ENCODE measurements around the gene TMEM51. TPM values are rescaled to one million over a fixed set of nuclear protein-coding genes. Genes with fewer than 3 reads are reported as not detected.
A peak's percentile ranks its signal among the peaks of the same experiment; 100 is the strongest.

Gene TMEM51
- total and polyA plus RNA-seq, 4 experiments from 2014 or later: 0.47 to 0.61 TPM; not detected in 2

GRCh38 chr1:15246960-15247614, 93.5 kb downstream of the TMEM51 start, which contains the start of gene FHAD1:
FHAD1 (plus strand) TSS chr1:15247223; CDS start chr1:15251785, 4,562 bp downstream.
- CTCF ChIA-PET (ENCODE audit: partially characterized antibody): no interaction called here
- peak within 1 kb of the TSS in 5 of 7 donors; percentile 22 to 80 (median 55) for H3K27ac Mint-ChIP-seq
- H3K27ac ChIP-seq (ENCODE audit: low read depth, low read length): no peak within 1 kb of the TSS
- H3K4me1 ChIP-seq (ENCODE audit: insufficient read depth, low read length): peaks cover 26% of the 10 kb centered on the region
- H3K27me3 ChIP-seq (ENCODE audit: insufficient read depth, low read length): no peaks in the 10 kb centered on the region
- intact Hi-C loops (cut with micrococcal nuclease): no loop called here
- H3K27me3 Mint-ChIP-seq: peaks cover 29 to 31% of the 10 kb centered on the region in 2 donors
- H3K4me1 Mint-ChIP-seq: peaks cover 23 to 54% (median 34%) of the 10 kb centered on the region in 4 donors
- H3K9me3 ChIP-seq (ENCODE audit: control insufficient read depth in 1 of 2, low read length in 2 of 2): no peaks in the 10 kb centered on the region
- H3K36me3 ChIP-seq (ENCODE audit: insufficient read depth, low read length): no peaks in the 10 kb centered on the region
- no peak within 1 kb of the TSS for H3K4me3 ChIP-seq (ENCODE audit: low read length in 2 of 2)
- peaks cover 0 to 9% (median 0%) of the 10 kb centered on the region in 8 donors for H3K9me3 Mint-ChIP-seq
- H3K36me3 Mint-ChIP-seq: no peaks in the 10 kb centered on the region
- peak within 1 kb of the TSS; percentile 44 to 84 (median 72) for H3K4me3 Mint-ChIP-seq
- peak; percentile 4 to 54 (median 30) for DNase-seq
- POLR2A ChIA-PET (ENCODE audit: partially characterized antibody): interaction anchor here (1.2 kb wide), 1 partner anchor 14 kb away, joined by 3 read pairs; no protein-coding TSS in a partner anchor

GRCh38 chr1:15248216-15248615, 94.7 kb downstream of the TMEM51 start:
- Histone ChIP-seq H3K36me3 (ENCODE audit: insufficient read depth, low read length) (no peaks in the 10 kb centered on the region), H3K4me1 (ENCODE audit: insufficient read depth, low read length) (peaks cover 37% of the 10 kb centered on the region), H3K4me3 (ENCODE audit: low read length in 2 of 2) (no peak overlapping the region), H3K9me3 (ENCODE audit: control insufficient read depth in 1 of 2, low read length in 2 of 2) (no peaks in the 10 kb centered on the region), H3K27me3 (ENCODE audit: insufficient read depth, low read length) (no peaks in the 10 kb centered on the region), H3K27ac (ENCODE audit: low read depth, low read length) (no peak overlapping the region)
- DNase-seq: no peak
- H3K4me1 Mint-ChIP-seq: peaks cover 30 to 65% (median 43%) of the 10 kb centered on the region in 4 donors
- peak overlapping the region in 4 of 7 donors; percentile 22 to 80 (median 64) for H3K27ac Mint-ChIP-seq
- peak overlapping the region in 2 of 8 donors; percentile 43 to 51 for H3K4me3 Mint-ChIP-seq
- intact Hi-C loops (cut with micrococcal nuclease): no loop called here
- POLR2A ChIA-PET (ENCODE audit: partially characterized antibody): interaction anchor here (1.2 kb wide), 1 partner anchor 13 kb away, joined by 3 read pairs; no protein-coding TSS in a partner anchor
- H3K27me3 Mint-ChIP-seq: peaks cover 26 to 27% of the 10 kb centered on the region in 2 donors
- peaks cover 0 to 9% (median 0%) of the 10 kb centered on the region in 8 donors for H3K9me3 Mint-ChIP-seq
- H3K36me3 Mint-ChIP-seq: no peaks in the 10 kb centered on the region
- CTCF ChIA-PET (ENCODE audit: partially characterized antibody): interaction anchor here (0.7 kb wide), 1 partner anchor 57 kb away, joined by 3 read pairs; no protein-coding TSS in a partner anchor

GRCh38 chr1:15249081-15249480, 95.5 kb downstream of the TMEM51 start:
- Histone ChIP-seq H3K27ac (ENCODE audit: low read depth, low read length) (no peak overlapping the region), H3K4me3 (ENCODE audit: low read length in 2 of 2) (no peak overlapping the region), H3K27me3 (ENCODE audit: insufficient read depth, low read length) (no peaks in the 10 kb centered on the region), H3K9me3 (ENCODE audit: control insufficient read depth in 1 of 2, low read length in 2 of 2) (no peaks in the 10 kb centered on the region), H3K36me3 (ENCODE audit: insufficient read depth, low read length) (no peaks in the 10 kb centered on the region), H3K4me1 (ENCODE audit: insufficient read depth, low read length) (peaks cover 44% of the 10 kb centered on the region)
- Mint-ChIP-seq H3K36me3 (no peaks in the 10 kb centered on the region), H3K27ac (peak overlapping the region; percentile 1 to 86 (median 76)), H3K4me3 (peak overlapping the region in 7 of 8 donors; percentile 9 to 54 (median 25)), H3K4me1 (peaks cover 32 to 69% (median 49%) of the 10 kb centered on the region in 4 donors), H3K9me3 (peaks cover 0 to 9% (median 0%) of the 10 kb centered on the region in 8 donors), H3K27me3 (peaks cover 23 to 27% of the 10 kb centered on the region in 2 donors)
- CTCF ChIA-PET (ENCODE audit: partially characterized antibody): interaction anchor here (0.8 kb wide), 1 partner anchor 24 kb away, joined by 3 read pairs; no protein-coding TSS in a partner anchor
- intact Hi-C loops (cut with micrococcal nuclease): no loop called here
- DNase-seq: peak; percentile 44 to 80 (median 60)
- POLR2A ChIA-PET (ENCODE audit: partially characterized antibody): interaction anchor here (0.6 kb wide), 1 partner anchor 92 kb away, joined by 3 read pairs; no protein-coding TSS in a partner anchor

- peaks cover 27 to 58% (median 42%) of the 10 kb centered on the region in 4 donors for H3K4me1 Mint-ChIP-seq
- Histone ChIP-seq H3K4me3 (ENCODE audit: low read length in 2 of 2) (no peak overlapping the region), H3K27me3 (ENCODE audit: insufficient read depth, low read length) (no peaks in the 10 kb centered on the region), H3K27ac (ENCODE audit: low read depth, low read length) (no peak overlapping the region), H3K36me3 (ENCODE audit: insufficient read depth, low read length) (no peaks in the 10 kb centered on the region), H3K9me3 (ENCODE audit: control insufficient read depth in 1 of 2, low read length in 2 of 2) (no peaks in the 10 kb centered on the region), H3K4me1 (ENCODE audit: insufficient read depth, low read length) (peaks cover 39% of the 10 kb centered on the region)
- peaks cover 7 to 9% of the 10 kb centered on the region in 2 donors for H3K27me3 Mint-ChIP-seq
- H3K4me3 Mint-ChIP-seq: peak overlapping the region in 2 of 8 donors; percentile 9 to 56
- H3K36me3 Mint-ChIP-seq: no peaks in the 10 kb centered on the region
- CTCF ChIA-PET (ENCODE audit: partially characterized antibody): no interaction called here
- peak overlapping the region in 4 of 7 donors; percentile 31 to 55 (median 48) for H3K27ac Mint-ChIP-seq
- intact Hi-C loops (cut with micrococcal nuclease): no loop called here
- peaks cover 0 to 6% (median 0%) of the 10 kb centered on the region in 8 donors for H3K9me3 Mint-ChIP-seq
- POLR2A ChIA-PET (ENCODE audit: partially characterized antibody): no interaction called here
- DNase-seq: no peak
Measured at GRCh38 chr1:15251857-15252835, 98.6 kb downstream of the TMEM51 start.

- intact Hi-C loops (cut with micrococcal nuclease): no loop called here
- H3K4me1 Mint-ChIP-seq: peaks cover 14 to 39% (median 26%) of the 10 kb centered on the region in 4 donors
- no peak overlapping the region for H3K27ac Mint-ChIP-seq
- ChIA-PET POLR2A (ENCODE audit: partially characterized antibody) (no interaction called here), CTCF (ENCODE audit: partially characterized antibody) (interaction anchor here (1.0 kb wide), 1 partner anchor 17 kb away, joined by 3 read pairs; no protein-coding TSS in a partner anchor)
- Histone ChIP-seq H3K27me3 (ENCODE audit: insufficient read depth, low read length) (no peaks in the 10 kb centered on the region), H3K27ac (ENCODE audit: low read depth, low read length) (no peak overlapping the region), H3K4me1 (ENCODE audit: insufficient read depth, low read length) (peaks cover 19% of the 10 kb centered on the region), H3K9me3 (ENCODE audit: control insufficient read depth in 1 of 2, low read length in 2 of 2) (no peaks in the 10 kb centered on the region), H3K4me3 (ENCODE audit: low read length in 2 of 2) (no peak overlapping the region), H3K36me3 (ENCODE audit: insufficient read depth, low read length) (no peaks in the 10 kb centered on the region)
- no peaks in the 10 kb centered on the region for H3K36me3 Mint-ChIP-seq
- H3K27me3 Mint-ChIP-seq: peaks cover 0 to 1% of the 10 kb centered on the region in 2 donors
- DNase-seq: no peak
- no peak overlapping the region for H3K4me3 Mint-ChIP-seq
- no peaks in the 10 kb centered on the region for H3K9me3 Mint-ChIP-seq
Measured at GRCh38 chr1:15254559-15254958, 101.0 kb downstream of the TMEM51 start.

- H3K27me3 ChIP-seq (ENCODE audit: insufficient read depth, low read length): no peaks in the 10 kb centered on the region
- Mint-ChIP-seq H3K9me3 (no peaks in the 10 kb centered on the region), H3K4me3 (peak overlapping the region in 1 of 8 donors; percentile 14), H3K27ac (no peak overlapping the region), H3K36me3 (no peaks in the 10 kb centered on the region), H3K27me3 (peaks cover 0 to 2% of the 10 kb centered on the region in 2 donors), H3K4me1 (peaks cover 11 to 30% (median 19%) of the 10 kb centered on the region in 4 donors)
- H3K4me1 ChIP-seq (ENCODE audit: insufficient read depth, low read length): peaks cover 19% of the 10 kb centered on the region
- H3K36me3 ChIP-seq (ENCODE audit: insufficient read depth, low read length): no peaks in the 10 kb centered on the region
- H3K27ac ChIP-seq (ENCODE audit: low read depth, low read length): no peak overlapping the region
- ChIA-PET POLR2A (ENCODE audit: partially characterized antibody) (no interaction called here), CTCF (ENCODE audit: partially characterized antibody) (no interaction called here)
- DNase-seq: no peak
- intact Hi-C loops (cut with micrococcal nuclease): no loop called here
- no peaks in the 10 kb centered on the region for H3K9me3 ChIP-seq (ENCODE audit: control insufficient read depth in 1 of 2, low read length in 2 of 2)
- H3K4me3 ChIP-seq (ENCODE audit: low read length in 2 of 2): no peak overlapping the region
Measured at GRCh38 chr1:15255582-15256149, 102.1 kb downstream of the TMEM51 start.

Data from CD4-positive, alpha-beta memory T cell (primary cell).